Parathyroid adenoma (tissue), 2 donors: ENCODE measurements around the gene ACAA1.

ENCODE experiments used
- H2AFZ ChIP-seq: fragments of 300-600 bp; sonication (generic); one replicate; pipeline ENCODE4 v1.7.0; 2017; ENCODE audit warnings: antibody characterized with exemption, mild to moderate bottlenecking
- H3K27ac ChIP-seq: fragments of 300-600 bp; sonication (generic); one replicate; pipeline ENCODE4 v1.7.0; 2017
- H3K27me3 ChIP-seq: fragments of 300-600 bp; sonication (generic); one replicate; pipeline ENCODE4 v1.7.0; 2017; ENCODE audit warnings: low read length; ENCODE audit not compliant: control insufficient read depth, insufficient read depth
- H3K36me3 ChIP-seq: fragments of 300-600 bp; sonication (generic); one replicate; pipeline ENCODE4 v1.7.0; 2017; ENCODE audit warnings: low read length; ENCODE audit not compliant: control insufficient read depth, insufficient read depth
- H3K4me1 ChIP-seq: fragments of 300-600 bp; sonication (generic); one replicate; pipeline ENCODE4 v1.7.0; 2017; ENCODE audit warnings: control low read depth
- H3K4me2 ChIP-seq: fragments of 300-600 bp; sonication (generic); one replicate; pipeline ENCODE4 v1.7.0; 2017; ENCODE audit warnings: low read length
- H3K4me3 ChIP-seq: fragments of 300-600 bp; sonication (generic); one replicate; pipeline ENCODE4 v1.7.0; 2017; ENCODE audit warnings: low read depth, low read length
- H3K79me2 ChIP-seq: fragments of 300-600 bp; sonication (generic); one replicate; pipeline ENCODE4 v1.7.0; 2017; ENCODE audit warnings: control low read depth
- H3K9ac ChIP-seq: fragments of 300-600 bp; sonication (generic); one replicate; pipeline ENCODE4 v1.7.0; 2017; ENCODE audit warnings: mild to moderate bottlenecking
- H3K9me3 ChIP-seq: fragments of 300-600 bp; sonication (generic); one replicate; pipeline ENCODE4 v1.7.0; 2017; ENCODE audit warnings: low read length; ENCODE audit not compliant: control insufficient read depth
- TF ChIP-seq, protein P1 (sequence below): fragments of 300-600 bp; sonication (generic); IDR thresholded peaks from one replicate; pipeline ENCODE4 v1.7.0; 2017; ENCODE audit warnings: antibody characterized with exemption, mild to moderate bottlenecking
- donor health status: primary hyperparathyroidism.

ACAA1 gene

DNA sequence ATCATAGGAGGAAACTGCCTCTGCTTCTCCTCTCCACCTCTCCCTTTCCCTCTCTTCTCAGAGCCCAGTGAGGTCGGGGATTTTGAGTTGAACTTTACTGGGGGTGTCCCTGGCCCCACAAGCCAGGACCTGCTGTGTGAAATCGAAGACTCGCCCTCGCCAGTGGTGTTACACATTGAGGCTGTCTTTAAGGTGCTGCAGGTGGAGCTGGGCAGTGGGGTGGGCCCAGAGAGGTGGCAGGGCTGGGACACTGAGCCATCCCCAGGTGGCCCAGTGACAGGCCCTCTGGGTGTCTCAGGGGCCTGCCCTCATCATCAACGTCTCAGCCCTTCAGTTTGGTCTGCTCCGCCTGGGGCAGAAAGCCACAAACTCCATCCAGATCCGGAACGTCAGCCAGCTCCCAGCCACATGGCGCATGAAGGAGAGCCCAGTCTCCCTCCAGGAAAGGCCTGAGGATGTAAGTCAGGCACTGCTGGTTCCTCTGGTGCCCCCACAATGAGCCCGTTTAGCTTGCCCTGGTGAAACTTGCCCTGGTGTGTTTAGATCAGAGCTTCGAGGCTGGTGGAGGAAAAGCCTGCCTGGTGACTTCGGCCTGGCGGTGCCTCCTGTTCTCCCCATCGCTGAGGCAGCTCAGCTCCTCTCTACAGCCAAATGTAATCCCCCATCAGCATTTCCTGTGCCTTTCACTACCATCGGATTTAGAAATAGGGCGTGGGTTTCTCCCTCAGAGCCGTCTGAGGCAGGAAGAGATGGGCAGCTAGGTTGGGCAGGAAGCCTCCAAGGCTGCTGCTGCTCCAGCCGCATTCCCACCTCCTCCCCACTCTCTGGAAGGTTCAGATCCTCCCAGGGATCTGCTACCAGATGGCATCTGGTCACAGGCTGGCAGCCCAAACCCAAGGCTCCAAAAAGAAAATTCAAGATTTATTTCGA lies 39.2 kb downstream of the ACAA1 start:
- no peak overlapping the region for H3K4me3 ChIP-seq
- no peaks in the 10 kb centered on the region for H3K9me3 ChIP-seq
- H3K79me2 ChIP-seq = no peaks in the 10 kb centered on the region
- no peak overlapping the region for H2AFZ ChIP-seq
- H3K4me1 ChIP-seq = no peaks in the 10 kb centered on the region
- H3K27me3 ChIP-seq = no peaks in the 10 kb centered on the region
- no peak overlapping the region for H3K27ac ChIP-seq
- H3K4me2 ChIP-seq = no peak overlapping the region
- no peak overlapping the region for H3K9ac ChIP-seq
- H3K36me3 ChIP-seq = no peaks in the 10 kb centered on the region
- TF ChIP-seq, protein P1, sequence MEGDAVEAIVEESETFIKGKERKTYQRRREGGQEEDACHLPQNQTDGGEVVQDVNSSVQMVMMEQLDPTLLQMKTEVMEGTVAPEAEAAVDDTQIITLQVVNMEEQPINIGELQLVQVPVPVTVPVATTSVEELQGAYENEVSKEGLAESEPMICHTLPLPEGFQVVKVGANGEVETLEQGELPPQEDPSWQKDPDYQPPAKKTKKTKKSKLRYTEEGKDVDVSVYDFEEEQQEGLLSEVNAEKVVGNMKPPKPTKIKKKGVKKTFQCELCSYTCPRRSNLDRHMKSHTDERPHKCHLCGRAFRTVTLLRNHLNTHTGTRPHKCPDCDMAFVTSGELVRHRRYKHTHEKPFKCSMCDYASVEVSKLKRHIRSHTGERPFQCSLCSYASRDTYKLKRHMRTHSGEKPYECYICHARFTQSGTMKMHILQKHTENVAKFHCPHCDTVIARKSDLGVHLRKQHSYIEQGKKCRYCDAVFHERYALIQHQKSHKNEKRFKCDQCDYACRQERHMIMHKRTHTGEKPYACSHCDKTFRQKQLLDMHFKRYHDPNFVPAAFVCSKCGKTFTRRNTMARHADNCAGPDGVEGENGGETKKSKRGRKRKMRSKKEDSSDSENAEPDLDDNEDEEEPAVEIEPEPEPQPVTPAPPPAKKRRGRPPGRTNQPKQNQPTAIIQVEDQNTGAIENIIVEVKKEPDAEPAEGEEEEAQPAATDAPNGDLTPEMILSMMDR = no peak

DNA sequence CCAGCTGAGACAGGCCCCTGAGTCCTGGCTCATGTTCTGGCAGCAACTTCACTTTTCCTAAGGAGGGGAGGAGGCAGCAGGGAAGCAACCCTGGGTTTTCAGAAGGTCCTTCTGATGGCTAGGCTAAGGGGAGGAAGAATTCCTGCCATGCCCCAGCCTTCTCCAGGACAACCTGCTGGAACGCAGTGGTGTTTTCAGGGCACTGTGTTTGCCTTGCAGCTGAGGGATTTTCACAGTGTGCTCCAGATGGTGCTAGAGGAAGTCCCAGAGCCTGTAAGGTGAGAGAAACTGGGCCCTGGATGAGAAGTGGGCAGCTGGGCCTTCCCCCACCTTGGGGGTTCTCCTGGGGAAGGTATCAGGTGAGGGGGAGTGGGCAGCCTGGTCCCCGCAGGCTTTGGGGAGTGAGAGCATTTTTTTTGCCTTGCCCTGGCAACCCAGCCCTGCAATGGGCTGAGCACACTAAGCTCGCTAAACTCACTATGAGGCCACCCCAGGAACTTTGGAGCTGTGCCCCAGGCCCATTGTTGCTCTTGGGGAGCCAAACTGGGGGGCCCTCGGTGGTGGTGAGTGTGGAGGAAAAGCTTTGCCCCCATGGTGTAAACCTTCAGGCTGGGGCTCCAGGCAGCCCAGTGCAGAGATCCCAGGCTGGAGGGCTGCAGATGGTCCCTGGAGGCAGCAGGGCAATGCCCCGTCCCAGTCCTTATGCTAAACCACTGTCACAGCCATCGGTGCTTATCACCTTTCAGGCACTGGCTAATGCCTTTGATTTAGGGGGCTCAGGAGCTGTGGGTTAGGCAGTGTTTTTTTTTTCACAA lies 41.1 kb downstream of the ACAA1 start:
- Histone ChIP-seq H3K27ac (no peak overlapping the region), H3K79me2 (no peaks in the 10 kb centered on the region), H3K9me3 (no peaks in the 10 kb centered on the region), H3K27me3 (no peaks in the 10 kb centered on the region), H3K4me2 (no peak overlapping the region), H3K36me3 (no peaks in the 10 kb centered on the region), H3K9ac (no peak overlapping the region), H3K4me1 (no peaks in the 10 kb centered on the region), H2AFZ (no peak overlapping the region), H3K4me3 (no peak overlapping the region)
- TF ChIP-seq, protein P1 = no peak

DNA sequence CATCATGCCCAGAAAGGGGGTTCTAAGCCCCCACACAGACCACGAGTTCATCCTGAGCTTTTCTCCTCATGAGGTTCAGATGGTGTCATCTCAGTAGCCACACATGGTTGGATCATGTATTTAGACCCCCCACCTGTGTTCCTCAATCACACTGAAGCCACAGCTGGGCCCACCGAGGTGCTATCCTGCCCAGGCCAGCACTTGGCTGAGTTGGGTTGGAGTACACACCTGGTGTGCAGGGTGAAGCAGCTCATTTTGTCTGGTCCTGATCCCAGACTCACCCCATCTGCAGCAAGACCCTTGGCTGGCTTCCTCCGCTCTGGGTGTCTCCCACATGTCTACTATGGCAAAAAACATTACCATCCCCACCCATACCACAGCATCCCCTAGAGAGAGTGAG lies 41.9 kb downstream of the ACAA1 start:
- no peak overlapping the region for H3K9ac ChIP-seq
- H3K4me3 ChIP-seq = no peak overlapping the region
- H3K4me1 ChIP-seq = no peaks in the 10 kb centered on the region
- H3K9me3 ChIP-seq = no peaks in the 10 kb centered on the region
- no peak overlapping the region for H3K4me2 ChIP-seq
- H3K27me3 ChIP-seq = no peaks in the 10 kb centered on the region
- no peak overlapping the region for H3K27ac ChIP-seq
- no peak overlapping the region for H2AFZ ChIP-seq
- H3K79me2 ChIP-seq = no peaks in the 10 kb centered on the region
- H3K36me3 ChIP-seq = no peaks in the 10 kb centered on the region
- TF ChIP-seq, protein P1 = no peak

DNA sequence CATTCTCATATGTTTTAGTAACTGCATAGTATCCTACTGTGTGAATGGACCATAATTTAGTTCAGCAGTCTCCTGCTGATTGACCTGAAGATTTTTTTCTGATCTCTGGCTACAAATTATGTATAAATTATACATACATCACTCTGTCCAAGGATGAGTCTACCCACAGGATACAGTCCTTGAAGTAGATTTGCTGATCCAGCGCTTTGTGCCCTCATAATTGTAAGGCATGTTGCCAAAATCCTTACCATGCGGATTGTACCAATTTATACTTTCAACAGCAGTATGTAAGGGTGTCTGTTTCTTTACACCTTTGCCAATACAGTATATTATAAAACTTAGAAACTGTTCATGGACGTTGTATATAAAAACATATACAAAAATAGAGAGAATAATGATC lies 46.5 kb downstream of the ACAA1 start:
- Histone ChIP-seq H3K4me2 (no peak overlapping the region), H2AFZ (no peak overlapping the region), H3K36me3 (no peaks in the 10 kb centered on the region), H3K27me3 (no peaks in the 10 kb centered on the region), H3K9ac (no peak overlapping the region), H3K4me3 (no peak overlapping the region), H3K9me3 (no peaks in the 10 kb centered on the region), H3K27ac (no peak overlapping the region), H3K4me1 (no peaks in the 10 kb centered on the region), H3K79me2 (no peaks in the 10 kb centered on the region)
- TF ChIP-seq, protein P1 = no peak
